Activated CD4-positive, alpha-beta T cell treated with anti-CD3 and anti-CD28 coated beads, Interleukin-2, amount 50 U/mL, for 16 hours (primary cell): ENCODE results near the gene GPR27.

Experiments used
- DNase-seq: peaks from one replicate; pipeline ENCODE4 v3.0.0-alpha.2; 2020

GPR27 gene

GRCh38 chr3:71786551-71786950 lies 32.9 kb downstream of the GPR27 start:
- no peak for DNase-seq

GRCh38 chr3:71787851-71788405 lies 34.3 kb downstream of the GPR27 start:
- DNase-seq, result no peak

DNA sequence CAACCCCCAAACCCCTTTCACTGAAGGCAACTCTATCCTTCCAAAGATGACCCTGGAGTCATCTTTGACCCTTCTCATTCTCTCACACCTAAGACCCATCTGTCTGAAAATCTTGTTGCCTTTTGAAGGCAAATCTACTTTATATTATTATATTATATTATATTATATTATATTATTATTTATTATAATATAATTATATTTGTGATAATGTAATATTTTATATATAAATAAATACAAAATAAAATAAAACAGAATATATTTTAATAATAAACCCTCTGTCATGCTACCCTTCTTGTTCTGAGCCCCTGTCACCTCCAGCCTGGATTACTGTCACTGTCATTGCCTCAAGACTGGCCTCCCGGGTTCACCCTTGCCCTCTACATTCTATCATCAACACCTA lies 36.3 kb downstream of the GPR27 start:
- no peak for DNase-seq

- DNase-seq, result no peak
Measured at GRCh38 chr3:71791634-71792033, 38.0 kb downstream of the GPR27 start.

- no peak for DNase-seq
Measured at GRCh38 chr3:71796290-71796689, 42.6 kb downstream of the GPR27 start.

- DNase-seq, result no peak
Measured at GRCh38 chr3:71797455-71797854, 43.8 kb downstream of the GPR27 start.

- DNase-seq, result no peak
Measured at GRCh38 chr3:71800023-71800422, 46.4 kb downstream of the GPR27 start.

- DNase-seq, result no peak
Measured at GRCh38 chr3:71801986-71802385, 48.3 kb downstream of the GPR27 start.

DNA sequence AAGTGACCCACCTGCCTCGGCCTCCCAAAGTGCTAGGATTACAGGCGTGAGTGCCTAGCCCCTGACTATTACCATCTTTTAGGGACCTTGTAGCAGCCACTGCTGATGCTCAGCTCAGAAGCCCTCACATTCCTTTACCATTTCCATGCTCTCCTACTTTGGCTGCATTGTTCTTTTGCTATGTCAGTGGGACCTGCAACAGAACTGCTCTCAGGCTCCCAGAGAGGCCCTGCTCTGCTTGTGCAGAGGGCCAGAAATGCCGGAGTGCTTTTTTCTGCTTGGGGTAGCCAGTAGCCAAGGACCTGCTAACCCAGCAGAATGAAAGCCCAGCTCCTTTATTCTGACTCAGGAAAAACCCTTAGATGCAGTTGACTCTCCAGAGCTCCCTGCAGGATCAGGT lies 49.6 kb downstream of the GPR27 start:
- no peak for DNase-seq

DNA sequence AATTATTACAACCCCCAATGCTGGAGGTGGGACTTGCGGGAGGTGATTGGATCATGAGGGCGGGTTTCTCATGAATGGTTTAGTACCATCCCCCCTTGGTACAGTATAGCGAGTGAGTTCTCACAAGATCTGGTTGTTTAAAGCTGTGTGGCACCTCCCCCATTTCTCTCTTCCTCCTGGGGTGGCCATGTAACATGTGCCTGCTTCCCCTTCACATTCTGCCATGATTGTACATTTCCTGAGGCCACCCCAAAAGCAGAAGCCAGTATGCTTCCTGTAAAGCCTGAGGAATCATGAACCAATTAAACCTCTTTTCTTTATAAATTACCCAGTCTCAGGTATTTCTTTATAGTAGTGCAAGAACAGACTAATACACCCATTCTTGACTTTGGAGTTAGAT lies 51.5 kb downstream of the GPR27 start:
- DNase-seq, result no peak

DNA sequence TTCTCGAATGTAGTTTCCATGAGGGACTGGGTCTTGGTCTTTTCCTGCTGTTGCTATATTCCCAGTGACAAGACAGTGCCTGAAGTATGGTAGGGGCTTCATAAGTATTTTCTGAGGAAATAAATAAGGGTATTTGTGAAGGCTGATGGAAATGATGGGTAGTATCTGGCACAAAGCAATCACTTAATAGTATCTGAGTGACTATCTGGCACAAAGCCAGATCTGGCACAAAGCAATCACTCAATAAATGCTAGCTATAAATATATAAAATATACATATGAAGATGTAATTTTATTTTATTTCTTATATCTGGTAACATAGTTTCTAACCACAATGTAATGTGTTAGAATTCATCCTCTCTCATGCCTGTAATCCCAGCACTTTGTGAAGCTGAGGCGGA lies 52.0 kb downstream of the GPR27 start:
- no peak for DNase-seq
